LNCaP clone FGC (cell line): ENCODE results near the gene RXRA.

Experiments used
- DNase-seq: peaks from one replicate; pipeline ENCODE4 v3.0.0-alpha.2; 2011; ENCODE audit warnings: low read depth
- H3K4me3 ChIP-seq: 2 replicates; pipeline ENCODE4 v1.5.1; 2011; ENCODE audit warnings: mild to moderate bottlenecking, low read depth, low read length, control low read depth
- CTCF ChIP-seq: IDR thresholded peaks from 2 replicates; pipeline ENCODE4 v1.5.1; 2012; ENCODE audit warnings: mild to moderate bottlenecking; ENCODE audit not compliant: control insufficient read depth, insufficient read depth; ENCODE audit errors: extremely low read depth

RXRA gene

GRCh38 chr9:134364391-134365114, 38.3 kb downstream of the RXRA start:
- TF ChIP-seq CTCF: no peak
- no peak overlapping the region for H3K4me3 ChIP-seq
- no peak for DNase-seq

- H3K4me3 ChIP-seq: no peak overlapping the region
- no peak for DNase-seq
- no peak for TF ChIP-seq CTCF
Measured at GRCh38 chr9:134365115-134365596, 38.9 kb downstream of the RXRA start.

- peak; percentile 5; the same call in 1 of the 2 replicates for TF ChIP-seq CTCF
- DNase-seq: peak; percentile 69
Measured at GRCh38 chr9:134365791-134366222, 39.6 kb downstream of the RXRA start.

GRCh38 chr9:134366223-134367031, 40.2 kb downstream of the RXRA start:
- TF ChIP-seq CTCF: no peak
- DNase-seq: peak; percentile 87
- H3K4me3 ChIP-seq: peak overlapping the region; percentile 23

More at GRCh38 chr9:134365791-134366222, 39.6 kb downstream of the RXRA start:
- no peak overlapping the region for H3K4me3 ChIP-seq

- H3K4me3 ChIP-seq: peak overlapping the region; percentile 19
- no peak for DNase-seq
Measured at GRCh38 chr9:134367061-134367460, 40.8 kb downstream of the RXRA start.

More at GRCh38 chr9:134367061-134367460, 40.8 kb downstream of the RXRA start:
- no peak for TF ChIP-seq CTCF
